ENCODE measurements around the gene FCHSD2.
A peak's percentile ranks its signal among the peaks of the same experiment; 100 is the strongest.
"Not testable (repeated sequence)": the region's sequence is repeated elsewhere in the genome, so short reads cannot be mapped to it uniquely, and the experiment has no call there.

FCHSD2 gene

GRCh38 chr11:72805216-72805615 is 336.9 kb downstream of the FCHSD2 start:
- DNase-seq, result no peak

- DNase-seq, result no peak
Measured at GRCh38 chr11:72802822-72803221, 339.3 kb downstream of the FCHSD2 start.

GRCh38 chr11:72799441-72799840 is 342.7 kb downstream of the FCHSD2 start:
- no peak for DNase-seq

- no peak for DNase-seq
Measured at GRCh38 chr11:72798361-72798760, 343.8 kb downstream of the FCHSD2 start.

GRCh38 chr11:72793425-72794367 is 348.4 kb downstream of the FCHSD2 start, which contains the start of gene STARD10:
TSS of gene STARD10 (minus strand) at chr11:72794047. CDS start at chr11:72781181, 12,866 bp downstream.
- DNase-seq, result peak; percentile 89 to 100 (median 97)

- no peak for DNase-seq
Measured at GRCh38 chr11:72793076-72793424, 349.1 kb downstream of the FCHSD2 start.

- no peak for DNase-seq
Measured at GRCh38 chr11:72792437-72793021, 349.6 kb downstream of the FCHSD2 start.

GRCh38 chr11:72791228-72791627 is 350.9 kb downstream of the FCHSD2 start:
- not testable (repeated sequence) for DNase-seq

GRCh38 chr11:72789493-72790131 is 352.5 kb downstream of the FCHSD2 start:
- peak in 12 of 56 donors; percentile 31 to 58 (median 42) for DNase-seq

GRCh38 chr11:72788241-72788640 is 353.9 kb downstream of the FCHSD2 start:
- no peak for DNase-seq

- no peak for DNase-seq
Measured at GRCh38 chr11:72787216-72788104, 354.7 kb downstream of the FCHSD2 start.
